ENCODE data around the gene CCT3. TPM values are rescaled to one million over a fixed set of nuclear protein-coding genes. Genes with fewer than 3 reads are reported as not detected.

Gene CCT3
- total RNA-seq, 1 experiment from 2014 or later = 619 TPM

DNA sequence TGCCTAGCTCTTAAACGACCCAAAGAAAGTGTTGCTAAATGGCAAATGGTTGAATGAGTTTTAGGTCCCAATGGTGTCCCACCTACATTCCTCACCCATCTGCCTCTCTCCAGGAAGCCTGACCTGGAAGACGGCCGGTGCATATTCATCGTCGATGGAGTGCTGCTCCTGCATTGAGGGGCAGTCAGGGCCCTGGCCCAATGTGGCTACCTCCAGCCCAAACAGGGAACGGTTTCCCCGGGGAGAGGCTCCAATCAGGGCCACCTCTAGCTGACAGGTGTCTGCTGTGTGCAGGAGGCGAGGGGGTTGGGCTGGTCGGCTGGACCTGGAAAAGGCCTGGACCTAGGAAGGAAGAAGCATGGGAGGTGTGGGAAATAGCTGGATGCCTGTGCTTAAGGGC is 44.2 kb downstream of the CCT3 start:
- no TSS peak for BruUV-seq (replicated peaks)
- Histone ChIP-seq H3K79me2 (ENCODE audit: insufficient read depth, low read length) (no peaks in the 10 kb centered on the region), H3K9ac (ENCODE audit: low read length) (no peak overlapping the region), H3K27ac (ENCODE audit: low read depth, low read length) (no peak overlapping the region), H2AFZ (ENCODE audit: low read depth, low read length, poor library complexity, severe bottlenecking) (no peak overlapping the region), H3K9me3 (ENCODE audit: control insufficient read depth in 1 of 2, insufficient read depth in 1 of 2, low read depth in 1 of 2, low read length in 2 of 2) (no peaks in the 10 kb centered on the region), H3K9me2 (ENCODE audit: insufficient read depth) (no peaks in the 10 kb centered on the region), H3K4me3 (replicated peaks in 1 of 2; ENCODE audit: low read depth in 1 of 2, low read length in 2 of 2) (no peak overlapping the region), H3K27me3 (ENCODE audit: insufficient read depth, low read length) (no peaks in the 10 kb centered on the region), H3K4me2 (ENCODE audit: low read length) (no peak overlapping the region), H4K20me1 (ENCODE audit: insufficient read depth) (no peaks in the 10 kb centered on the region), H3K4me1 (ENCODE audit: control insufficient read depth in 1 of 2, insufficient read depth in 2 of 2, low read length in 2 of 2) (peaks cover 4 to 14% of the 10 kb centered on the region in 2 experiments; a peak in 3 of 4 replicates), H3K36me3 (ENCODE audit: control insufficient read depth in 1 of 2, insufficient read depth in 2 of 2, low read length in 2 of 2) (no peaks in the 10 kb centered on the region; a peak in 1 of 4 replicates)
- TF ChIP-seq CEBPB (IDR thresholded peaks at IDR 0.05; ENCODE audit: low read depth) (no peak), CTCF (IDR thresholded peaks at IDR 0.05 in 2 of 3, conservative IDR thresholded peaks at IDR 0.05 in 1 of 3; ENCODE audit: borderline replicate concordance in 1 of 3, insufficient read depth in 1 of 3, low read depth in 2 of 3, low read length in 2 of 3) (no peak), SRF (IDR thresholded peaks at IDR 0.05; ENCODE audit: low read depth) (no peak), SP1 (IDR thresholded peaks at IDR 0.05; ENCODE audit: low read depth) (no peak), ZBTB33 (IDR thresholded peaks at IDR 0.05; ENCODE audit: extremely low read depth, insufficient replicate concordance, low read length) (no peak), EZH2phosphoT487 (IDR thresholded peaks at IDR 0.05; ENCODE audit: borderline replicate concordance) (no peak), FOSL1 (IDR thresholded peaks at IDR 0.05; ENCODE audit: low read depth) (no peak), RAD21 (IDR thresholded peaks at IDR 0.05; ENCODE audit: low read depth) (no peak), JUND (IDR thresholded peaks at IDR 0.05) (no peak), CBX3 (IDR thresholded peaks at IDR 0.05; ENCODE audit: low read depth) (no peak), ZFX (IDR thresholded peaks at IDR 0.05) (no peak), ZNF274 (IDR thresholded peaks at IDR 0.05; ENCODE audit: low read depth, low read length) (no peak), TCF7L2 (IDR thresholded peaks at IDR 0.05; ENCODE audit: borderline replicate concordance, extremely low read depth, insufficient read depth, insufficient read length) (no peak), EZH2 (IDR thresholded peaks at IDR 0.05) (no peak), EGR1 (IDR thresholded peaks at IDR 0.05; ENCODE audit: low read depth) (no peak), ATF3 (IDR thresholded peaks at IDR 0.05) (no peak)
- TF ChIP-seq, protein P1, sequence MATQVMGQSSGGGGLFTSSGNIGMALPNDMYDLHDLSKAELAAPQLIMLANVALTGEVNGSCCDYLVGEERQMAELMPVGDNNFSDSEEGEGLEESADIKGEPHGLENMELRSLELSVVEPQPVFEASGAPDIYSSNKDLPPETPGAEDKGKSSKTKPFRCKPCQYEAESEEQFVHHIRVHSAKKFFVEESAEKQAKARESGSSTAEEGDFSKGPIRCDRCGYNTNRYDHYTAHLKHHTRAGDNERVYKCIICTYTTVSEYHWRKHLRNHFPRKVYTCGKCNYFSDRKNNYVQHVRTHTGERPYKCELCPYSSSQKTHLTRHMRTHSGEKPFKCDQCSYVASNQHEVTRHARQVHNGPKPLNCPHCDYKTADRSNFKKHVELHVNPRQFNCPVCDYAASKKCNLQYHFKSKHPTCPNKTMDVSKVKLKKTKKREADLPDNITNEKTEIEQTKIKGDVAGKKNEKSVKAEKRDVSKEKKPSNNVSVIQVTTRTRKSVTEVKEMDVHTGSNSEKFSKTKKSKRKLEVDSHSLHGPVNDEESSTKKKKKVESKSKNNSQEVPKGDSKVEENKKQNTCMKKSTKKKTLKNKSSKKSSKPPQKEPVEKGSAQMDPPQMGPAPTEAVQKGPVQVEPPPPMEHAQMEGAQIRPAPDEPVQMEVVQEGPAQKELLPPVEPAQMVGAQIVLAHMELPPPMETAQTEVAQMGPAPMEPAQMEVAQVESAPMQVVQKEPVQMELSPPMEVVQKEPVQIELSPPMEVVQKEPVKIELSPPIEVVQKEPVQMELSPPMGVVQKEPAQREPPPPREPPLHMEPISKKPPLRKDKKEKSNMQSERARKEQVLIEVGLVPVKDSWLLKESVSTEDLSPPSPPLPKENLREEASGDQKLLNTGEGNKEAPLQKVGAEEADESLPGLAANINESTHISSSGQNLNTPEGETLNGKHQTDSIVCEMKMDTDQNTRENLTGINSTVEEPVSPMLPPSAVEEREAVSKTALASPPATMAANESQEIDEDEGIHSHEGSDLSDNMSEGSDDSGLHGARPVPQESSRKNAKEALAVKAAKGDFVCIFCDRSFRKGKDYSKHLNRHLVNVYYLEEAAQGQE (IDR thresholded peaks at IDR 0.05; ENCODE audit: low read depth) = no peak
- CTCF ChIA-PET = no interaction called here
- RAD21 ChIA-PET (ENCODE audit: low non-redundant PET in 1 of 2, low total read pairs in 2 of 2, uncharacterized antibody in 2 of 2, unreplicated experiment in 2 of 2) = no interaction called here
- intact Hi-C loops (cut with micrococcal nuclease) = no loop called here
- DNase-seq (ENCODE audit: low read depth, low spot score) (no peak), ATAC-seq (no peak)
- POLR2A ChIA-PET = no interaction called here

Data from HCT116 (cell line).